Measurements from ENCODE around the gene MAGI3.
"Not testable (repeated sequence)": the region's sequence is repeated elsewhere in the genome, so short reads cannot be mapped to it uniquely, and the experiment has no call there.

- TF ChIP-seq POLR2A, CTCF (IDR thresholded peaks at IDR 0.05): not testable (repeated sequence)
Measured at GRCh38 chr1:113604466-113604865, 214.2 kb downstream of the MAGI3 start.

Measured in adrenal gland (tissue), 5 donors.